ENCODE measurements around the gene MMP27.

Gene MMP27

GRCh38 chr11:102664001-102664752 lies 41.4 kb downstream of the MMP27 start:
- TF ChIP-seq GATA3 (IDR thresholded peaks at IDR 0.05; ENCODE audit: low read depth, low read length) (no peak), GATA2 (IDR thresholded peaks at IDR 0.05; ENCODE audit: low read depth, low read length) (no peak)

GRCh38 chr11:102662607-102663006 lies 43.0 kb downstream of the MMP27 start:
- TF ChIP-seq GATA3 (IDR thresholded peaks at IDR 0.05; ENCODE audit: low read depth, low read length) (no peak), GATA2 (IDR thresholded peaks at IDR 0.05; ENCODE audit: low read depth, low read length) (no peak)

GRCh38 chr11:102661040-102661439 lies 44.5 kb downstream of the MMP27 start:
- no peak for TF ChIP-seq GATA3 (IDR thresholded peaks at IDR 0.05; ENCODE audit: low read depth, low read length)
- no peak for TF ChIP-seq GATA2 (IDR thresholded peaks at IDR 0.05; ENCODE audit: low read depth, low read length)

- TF ChIP-seq GATA3 (IDR thresholded peaks at IDR 0.05; ENCODE audit: low read depth, low read length), result no peak
- no peak for TF ChIP-seq GATA2 (IDR thresholded peaks at IDR 0.05; ENCODE audit: low read depth, low read length)
Observed at GRCh38 chr11:102656528-102656927, 49.0 kb downstream of the MMP27 start.

- TF ChIP-seq GATA2 (IDR thresholded peaks at IDR 0.05; ENCODE audit: low read depth, low read length) (no peak), GATA3 (IDR thresholded peaks at IDR 0.05; ENCODE audit: low read depth, low read length) (no peak)
Observed at GRCh38 chr11:102655547-102655946, 50.0 kb downstream of the MMP27 start.

GRCh38 chr11:102654761-102655160 lies 50.8 kb downstream of the MMP27 start:
- TF ChIP-seq GATA3 (IDR thresholded peaks at IDR 0.05; ENCODE audit: low read depth, low read length) (no peak), GATA2 (IDR thresholded peaks at IDR 0.05; ENCODE audit: low read depth, low read length) (no peak)

GRCh38 chr11:102653744-102654291 lies 51.8 kb downstream of the MMP27 start:
- no peak for TF ChIP-seq GATA2 (IDR thresholded peaks at IDR 0.05; ENCODE audit: low read depth, low read length)
- no peak for TF ChIP-seq GATA3 (IDR thresholded peaks at IDR 0.05; ENCODE audit: low read depth, low read length)

GRCh38 chr11:102647430-102647829 lies 58.1 kb downstream of the MMP27 start:
- no peak for TF ChIP-seq GATA3 (IDR thresholded peaks at IDR 0.05; ENCODE audit: low read depth, low read length)
- TF ChIP-seq GATA2 (IDR thresholded peaks at IDR 0.05; ENCODE audit: low read depth, low read length), result no peak

- TF ChIP-seq GATA2 (IDR thresholded peaks at IDR 0.05; ENCODE audit: low read depth, low read length) (no peak), GATA3 (IDR thresholded peaks at IDR 0.05; ENCODE audit: low read depth, low read length) (no peak)
Observed at GRCh38 chr11:102643941-102644340, 61.6 kb downstream of the MMP27 start.

All from SH-SY5Y (cell line).